ENCODE data around the gene RAD51AP1. TPM values are rescaled to one million over a fixed set of nuclear protein-coding genes. Genes with fewer than 3 reads are reported as not detected.

RAD51AP1 gene, protein sequence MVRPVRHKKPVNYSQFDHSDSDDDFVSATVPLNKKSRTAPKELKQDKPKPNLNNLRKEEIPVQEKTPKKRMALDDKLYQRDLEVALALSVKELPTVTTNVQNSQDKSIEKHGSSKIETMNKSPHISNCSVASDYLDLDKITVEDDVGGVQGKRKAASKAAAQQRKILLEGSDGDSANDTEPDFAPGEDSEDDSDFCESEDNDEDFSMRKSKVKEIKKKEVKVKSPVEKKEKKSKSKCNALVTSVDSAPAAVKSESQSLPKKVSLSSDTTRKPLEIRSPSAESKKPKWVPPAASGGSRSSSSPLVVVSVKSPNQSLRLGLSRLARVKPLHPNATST
- 12.7 and 15.1 TPM in 2 replicates for total RNA-seq

DNA sequence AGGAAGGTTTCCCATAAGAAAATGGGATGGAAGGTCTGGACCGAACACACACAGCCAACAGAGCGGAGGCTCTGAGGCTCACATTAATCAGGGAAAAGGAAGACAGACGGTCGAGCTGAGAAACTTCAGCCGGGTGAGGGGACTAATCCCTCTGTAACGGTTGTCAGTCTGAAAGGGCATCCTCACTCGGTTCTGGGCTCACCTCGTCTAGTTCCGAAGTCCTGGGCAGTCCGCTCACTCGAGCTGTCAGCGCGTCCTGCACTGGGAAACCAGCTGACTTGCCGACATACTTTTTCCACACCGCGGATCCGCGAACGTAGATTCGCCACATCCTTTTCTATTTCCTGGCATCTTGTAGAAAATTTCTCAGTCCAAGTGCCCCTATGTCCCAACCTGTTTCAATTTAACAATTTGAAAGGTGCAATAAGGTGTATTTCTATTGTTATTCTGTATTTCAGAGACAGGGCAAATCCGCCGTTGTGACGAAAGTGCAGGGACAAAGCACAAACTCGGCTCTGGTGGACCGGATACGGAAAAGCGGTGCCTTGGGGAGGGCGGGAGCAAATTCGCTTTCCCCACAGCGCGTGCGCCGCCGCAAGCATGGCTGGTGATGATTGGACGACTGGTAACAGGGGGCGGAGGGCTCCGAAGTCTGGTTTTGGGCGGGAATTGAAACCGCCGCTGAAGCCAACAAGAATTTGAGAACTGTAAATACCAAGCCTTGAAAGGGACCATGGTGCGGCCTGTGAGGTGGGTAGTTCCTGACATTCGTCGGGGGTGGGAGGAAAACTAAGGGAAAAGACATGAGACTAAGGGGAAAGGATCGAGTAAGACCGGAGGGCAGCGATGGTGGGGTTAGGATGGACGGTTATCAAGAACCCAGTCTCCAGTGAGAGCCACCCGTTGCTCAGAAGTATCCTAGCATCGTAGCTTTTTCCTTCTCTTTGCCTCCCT lies at the start of gene RAD51AP1:
TSS of gene RAD51AP1 (plus strand) at position 684 of the 954 bp plus-strand sequence. CDS start at position 734, 50 bp downstream.

DNA sequence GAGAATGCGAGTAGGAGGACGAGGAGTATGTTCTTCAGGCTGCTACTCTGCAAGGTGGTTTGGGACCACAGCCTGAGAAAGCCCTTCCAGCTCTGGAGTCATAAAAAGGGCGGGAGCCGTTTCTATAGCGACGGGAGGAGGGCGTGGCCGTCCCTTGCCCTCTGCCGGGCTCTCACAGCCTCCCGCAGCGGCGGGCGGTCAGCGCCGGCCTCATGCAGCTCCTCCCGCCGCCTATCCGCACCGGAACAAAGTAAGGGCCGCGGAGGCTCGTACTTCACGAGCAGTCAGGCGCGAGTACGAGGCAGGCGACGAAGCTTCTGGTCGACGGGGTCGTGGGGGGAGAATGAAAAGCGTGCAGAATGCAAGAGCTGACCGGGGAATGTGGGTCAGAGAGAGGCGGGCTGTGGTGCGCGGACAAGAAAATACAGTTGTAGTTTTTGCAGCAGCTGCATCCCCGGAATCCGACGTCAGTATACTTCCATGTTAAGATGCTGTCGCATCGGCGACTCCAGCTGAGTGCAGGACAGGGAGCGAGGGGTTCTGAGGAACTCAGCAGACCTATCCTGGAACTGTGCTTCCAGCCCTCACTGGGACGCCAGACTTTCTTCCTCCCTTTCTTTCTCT lies 23.5 kb downstream of the RAD51AP1 start, which contains the start of gene DYRK4:
TSS of gene DYRK4 (plus strand) at position 175 of the 624 bp plus-strand sequence. CDS start at position 213, 38 bp downstream.

Other genes with a start within 250 kb of the RAD51AP1 start
- gene TIGAR, start 217.7 kb upstream of the RAD51AP1 start, total RNA-seq: 19.0 and 20.6 TPM in 2 replicates
- gene FGF23, start 159.2 kb upstream of the RAD51AP1 start, total RNA-seq: not detected in 2 replicates
- gene FGF6, start 93.1 kb upstream of the RAD51AP1 start, total RNA-seq: not detected in 2 replicates
- 58.2 and 58.3 TPM in 2 replicates for gene DYRK4, start 23.3 kb downstream of the RAD51AP1 start, total RNA-seq
- 0.18 TPM in 1 of 2 replicates, not detected in the other for gene AKAP3, start 110.2 kb downstream of the RAD51AP1 start, total RNA-seq
- gene NDUFA9, start 110.2 kb downstream of the RAD51AP1 start, total RNA-seq: 65.7 and 89.1 TPM in 2 replicates
- gene GALNT8, start 181.5 kb downstream of the RAD51AP1 start, total RNA-seq: not detected in 2 replicates

Measured in myometrial cell (primary cell).